Measurements from ENCODE around the gene ACTL10. TPM values are rescaled to one million over a fixed set of nuclear protein-coding genes. Genes with fewer than 3 reads are reported as not detected.

ACTL10 gene
- total and polyA plus RNA-seq, 2 of the 13 experiments (the other 11 are each of a cell fraction or from before 2014, with no cell fraction given) = not detected

GRCh38 chr20:33653900-33654596, 12.7 kb upstream of the ACTL10 start (continued):
- TF ChIP-seq ZNF510 (CRISPR knock-in tag; IDR thresholded peaks at IDR 0.05; ENCODE audit: low read depth) (no peak), ZNF326 (CRISPR knock-in tag; IDR thresholded peaks at IDR 0.05; ENCODE audit: borderline replicate concordance) (no peak), BCL3 (CRISPR knock-in tag; IDR thresholded peaks at IDR 0.05) (no peak), ZC3H4 (CRISPR knock-in tag; IDR thresholded peaks at IDR 0.05; ENCODE audit: borderline replicate concordance) (no peak; the same call in 1 of the 2 replicates), ZNF724P (CRISPR knock-in tag; IDR thresholded peaks at IDR 0.05; ENCODE audit: borderline replicate concordance) (no peak), TSC22D2 (CRISPR knock-in tag; IDR thresholded peaks at IDR 0.05; ENCODE audit: borderline replicate concordance) (no peak), SRSF1 (optimal IDR thresholded peaks at IDR 0.05; ENCODE audit: low read depth, low read length) (no peak), CBFB (CRISPR knock-in tag; IDR thresholded peaks at IDR 0.05) (no peak), ZNF777 (CRISPR knock-in tag; IDR thresholded peaks at IDR 0.05) (no peak), LCORL (IDR thresholded peaks at IDR 0.05) (peak; percentile 84), LCORL (CRISPR knock-in tag; IDR thresholded peaks at IDR 0.05) (no peak), ZNF282 (IDR thresholded peaks at IDR 0.05; ENCODE audit: partially characterized antibody) (no peak), GATA4 (IDR thresholded peaks at IDR 0.05; ENCODE audit: borderline replicate concordance, low read depth) (no peak), ZBTB1 (CRISPR knock-in tag; IDR thresholded peaks at IDR 0.05; ENCODE audit: borderline replicate concordance) (no peak), ZNF841 (CRISPR knock-in tag; IDR thresholded peaks at IDR 0.05; ENCODE audit: borderline replicate concordance) (no peak), EED (CRISPR knock-in tag; IDR thresholded peaks at IDR 0.05) (no peak), ZNF615 (CRISPR knock-in tag; IDR thresholded peaks at IDR 0.05; ENCODE audit: borderline replicate concordance) (no peak), FOXK1 (CRISPR knock-in tag; IDR thresholded peaks at IDR 0.05; ENCODE audit: borderline replicate concordance, low read depth) (no peak), RBM22 (optimal IDR thresholded peaks at IDR 0.05; ENCODE audit: low read length) (peak; percentile 85), ZBTB2 (CRISPR knock-in tag; IDR thresholded peaks at IDR 0.05; ENCODE audit: low read depth) (0 out of 2 replicates have a peak, but pooled peaks have one; percentile 22), MIXL1 (CRISPR knock-in tag; IDR thresholded peaks at IDR 0.05) (no peak), ZSCAN25 (CRISPR knock-in tag; IDR thresholded peaks at IDR 0.05) (no peak), HDAC6 (IDR thresholded peaks at IDR 0.05; ENCODE audit: low read depth, low read length) (no peak), E2F2 (CRISPR knock-in tag; IDR thresholded peaks at IDR 0.05; ENCODE audit: borderline replicate concordance) (no peak), SP5 (CRISPR knock-in tag; IDR thresholded peaks at IDR 0.05; ENCODE audit: borderline replicate concordance, low read depth) (no peak), ZFP36L1 (CRISPR knock-in tag; IDR thresholded peaks at IDR 0.05) (no peak), ZNF670 (CRISPR knock-in tag; IDR thresholded peaks at IDR 0.05; ENCODE audit: borderline replicate concordance) (no peak), CHCHD3 (CRISPR knock-in tag; IDR thresholded peaks at IDR 0.05) (no peak), TAF15 (IDR thresholded peaks at IDR 0.05; ENCODE audit: low read depth, low read length, poor library complexity, severe bottlenecking) (no peak)
